GM19239 (cell line): ENCODE data around the gene PRKCZ.

Experiments used
- DNase-seq: peaks from one replicate; pipeline ENCODE4 v3.0.0; 2011; ENCODE audit warnings: low spot score; ENCODE audit not compliant: insufficient read length
- FAIRE-seq: peaks from 2 replicates; lab custom pipeline; 2011; peaks lifted over from hg19 to GRCh38; lab: Jason Lieb, UNC

PRKCZ gene

DNA sequence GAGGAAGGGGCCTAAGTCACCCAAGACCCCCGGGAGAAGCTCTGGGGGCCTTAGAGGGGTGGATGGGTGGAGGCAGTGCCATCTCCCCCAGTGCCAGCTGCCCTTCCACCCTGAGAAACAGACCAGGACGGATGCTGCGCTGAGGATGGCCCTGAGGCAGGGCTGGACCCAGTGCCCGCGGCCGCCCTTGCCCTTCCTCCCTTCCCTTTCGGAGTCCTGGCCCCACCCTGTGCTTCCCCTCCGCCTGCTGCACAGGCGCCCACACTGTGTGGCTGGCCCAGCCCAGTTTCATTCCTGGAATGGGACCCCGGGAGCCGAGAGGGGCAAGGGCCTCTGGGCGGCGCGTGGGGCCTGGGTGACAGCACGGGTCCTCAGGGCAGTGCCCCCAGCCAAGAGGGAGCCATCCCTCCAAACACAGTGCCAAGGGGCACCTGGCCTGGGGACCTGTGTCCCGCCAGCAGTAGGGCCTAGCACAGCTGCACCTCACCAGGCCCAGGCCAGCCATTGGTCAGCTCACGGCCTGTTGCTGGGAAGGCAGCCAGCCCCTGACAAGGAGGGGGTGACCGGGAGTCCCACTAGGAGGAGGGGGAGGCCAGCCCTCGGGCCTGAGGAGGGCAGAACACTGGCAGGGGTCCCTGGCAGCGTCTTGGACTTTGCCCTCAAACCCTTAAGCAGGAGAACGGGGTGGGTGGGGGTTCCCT, 164.5 kb downstream of the PRKCZ start:
- no peak for DNase-seq
- FAIRE-seq: no peak

GRCh38 chr1:2215329-2215728, 165.1 kb downstream of the PRKCZ start:
- FAIRE-seq (no peak), DNase-seq (no peak)

DNA sequence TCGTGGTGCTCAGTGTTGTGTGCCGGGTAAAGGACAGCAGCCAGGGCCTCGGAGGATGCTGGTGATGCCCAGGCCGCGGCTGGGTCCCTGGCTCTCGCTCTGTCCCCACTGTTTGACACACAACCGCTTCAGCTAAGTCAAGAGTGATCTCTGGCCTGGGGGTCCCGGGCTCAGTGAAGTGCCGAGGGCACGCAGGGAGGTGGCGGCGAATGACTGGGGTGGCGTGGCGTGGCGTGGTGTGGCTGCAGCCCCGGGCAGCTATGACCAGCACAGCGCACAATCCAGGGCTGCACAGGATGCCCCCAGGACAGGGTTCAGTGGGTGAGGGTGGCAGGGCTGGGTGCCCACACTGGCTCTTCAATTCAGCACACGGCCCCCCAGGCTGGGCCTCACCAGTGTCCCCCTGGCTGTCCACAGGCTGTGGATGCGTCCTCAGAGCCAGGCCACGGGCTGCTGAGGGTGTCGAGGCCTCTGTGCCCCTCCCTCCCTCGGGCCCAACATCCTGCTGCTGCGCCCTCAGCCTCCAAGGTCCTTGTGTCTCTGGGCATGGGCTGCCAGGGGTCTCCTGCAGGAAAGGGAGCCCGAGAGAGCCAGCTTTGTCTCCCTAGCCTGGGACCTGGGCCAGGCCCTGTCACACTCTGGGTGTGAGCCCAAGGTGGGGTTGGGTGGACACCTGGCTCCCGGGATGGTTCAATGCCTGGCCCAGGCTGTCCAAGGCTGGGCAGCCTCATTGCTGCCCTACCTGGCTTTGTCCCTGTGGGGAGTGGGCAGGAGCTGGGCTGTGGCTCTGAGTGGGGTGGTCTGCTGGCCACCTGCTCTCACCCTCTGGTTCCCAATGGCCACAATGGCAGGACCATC, 165.9 kb downstream of the PRKCZ start:
- no peak for DNase-seq
- no peak for FAIRE-seq

DNA sequence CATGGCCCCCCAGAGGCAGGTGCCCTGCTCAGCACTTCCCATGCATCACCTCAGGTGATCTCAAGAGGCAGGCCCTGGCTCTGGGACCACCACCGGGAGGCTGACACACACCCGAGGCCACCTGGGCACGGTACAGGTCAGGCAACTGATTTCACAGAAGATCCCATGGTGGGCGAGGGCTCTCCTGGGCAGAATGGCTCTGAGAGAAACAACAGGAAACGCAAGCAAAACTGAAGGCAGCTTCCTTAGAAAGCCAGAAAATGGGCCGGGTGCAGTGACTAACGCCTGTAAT, 166.5 kb downstream of the PRKCZ start:
- DNase-seq: no peak
- FAIRE-seq: no peak

DNA sequence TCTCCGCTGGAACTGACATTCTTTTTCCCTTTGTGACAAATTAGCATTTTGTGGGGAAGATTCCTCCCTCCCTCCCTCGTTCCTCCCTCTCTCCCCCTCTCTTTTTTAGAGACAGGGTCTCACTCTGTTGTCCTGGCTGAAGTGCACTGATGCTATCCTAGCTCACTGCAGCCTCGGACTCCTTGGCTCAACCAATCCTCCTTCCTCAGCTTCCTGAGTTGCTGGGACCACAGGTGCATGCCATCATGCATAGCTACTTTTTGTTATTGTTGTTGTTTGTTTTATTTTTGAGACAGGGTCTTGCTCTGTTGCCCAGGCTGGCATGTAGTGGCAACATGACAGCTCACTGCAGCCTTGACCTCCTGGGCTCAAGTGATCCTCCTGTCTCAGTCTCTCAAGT, 171.1 kb downstream of the PRKCZ start:
- FAIRE-seq (no peak), DNase-seq (no peak)

- FAIRE-seq: no peak
Measured at GRCh38 chr1:2224170-2224584, 174.0 kb downstream of the PRKCZ start.

GRCh38 chr1:2224631-2225428, 174.6 kb downstream of the PRKCZ start:
- FAIRE-seq: no peak
- DNase-seq: no peak

More at GRCh38 chr1:2224170-2224584, 174.0 kb downstream of the PRKCZ start:
- no peak for DNase-seq

DNA sequence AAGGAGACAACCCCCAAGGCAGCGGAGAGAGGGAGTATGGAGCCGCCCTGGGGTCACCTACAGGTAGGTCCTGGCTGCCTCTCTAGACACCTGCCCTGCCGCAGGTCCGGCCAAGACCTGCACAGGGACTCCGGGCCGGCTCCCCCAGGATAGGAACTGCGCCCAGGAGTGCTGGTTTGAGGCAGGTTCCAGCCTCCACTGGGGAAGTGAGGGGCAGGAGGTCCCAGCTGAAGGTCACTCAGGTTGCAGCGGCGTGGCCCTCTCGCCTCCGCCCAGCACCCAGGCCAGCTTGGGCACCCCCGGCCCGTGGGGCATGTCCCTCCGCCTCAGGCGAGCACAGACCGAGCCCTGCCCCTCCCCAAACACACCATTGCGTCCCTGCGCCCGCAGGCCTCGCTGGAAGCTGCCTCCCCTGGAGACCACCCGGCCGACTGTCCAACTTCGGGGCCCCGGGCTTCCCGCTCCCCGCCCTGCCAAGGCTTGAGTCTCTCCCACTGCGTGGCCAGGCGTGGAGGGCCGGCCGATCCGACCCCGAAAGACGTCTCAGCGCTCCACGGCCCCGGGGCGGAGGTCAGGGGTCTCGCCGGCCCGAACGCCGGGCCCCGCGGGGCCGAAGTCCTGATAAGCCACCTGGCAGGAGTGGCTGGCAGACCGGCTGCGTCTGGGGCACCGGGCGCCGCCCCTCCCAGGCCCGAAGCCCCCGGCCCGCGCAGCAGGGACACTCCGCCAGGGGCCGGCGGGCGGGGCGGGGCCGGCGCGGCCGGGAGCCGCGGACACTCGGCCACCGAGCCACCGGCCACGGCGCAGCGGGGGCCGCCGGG, 176.5 kb downstream of the PRKCZ start:
- FAIRE-seq: no peak
- DNase-seq: no peak

DNA sequence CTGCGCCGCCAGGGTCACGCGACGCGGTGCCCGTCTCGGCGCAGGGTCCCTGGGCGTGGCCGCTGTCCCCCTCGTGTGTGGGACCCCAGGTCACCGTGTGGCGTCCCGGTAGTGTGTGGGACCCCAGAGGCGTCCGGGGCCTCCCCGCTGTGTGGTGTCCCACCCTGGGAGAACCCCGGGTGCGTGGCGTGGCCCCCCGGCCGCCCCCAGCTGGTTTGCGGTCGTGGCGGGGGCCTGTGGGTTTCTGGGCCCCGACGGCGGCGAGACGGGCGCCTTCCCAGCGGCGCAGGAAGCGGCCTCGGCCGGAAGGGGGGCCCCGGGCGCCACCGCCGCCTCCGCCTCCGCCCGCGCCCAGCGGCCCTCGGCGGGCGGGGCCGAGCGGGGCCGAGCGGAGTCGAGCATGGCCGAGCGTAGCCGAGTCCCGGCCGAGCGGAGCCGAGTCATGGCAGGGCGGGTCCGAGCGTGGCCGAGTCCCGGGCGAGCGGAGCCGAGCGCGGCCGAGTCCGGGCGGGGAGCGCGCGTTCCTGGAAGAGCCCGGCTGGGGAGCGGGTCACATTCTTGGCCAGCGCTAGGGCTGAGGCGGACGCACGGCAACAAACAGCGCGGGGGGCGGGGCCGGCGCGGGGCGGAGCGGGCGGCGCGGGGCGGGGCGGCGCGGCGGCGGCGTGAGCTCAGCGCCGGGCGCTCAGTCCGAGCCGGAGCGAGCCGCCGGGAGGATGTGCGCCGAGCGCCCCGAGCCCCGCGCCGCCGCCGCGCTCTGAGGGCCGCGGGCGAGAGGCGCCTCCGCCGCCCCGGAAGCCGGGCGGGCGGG, 177.3 kb downstream of the PRKCZ start:
- DNase-seq: peak; percentile 100
- peak; percentile 87 for FAIRE-seq

DNA sequence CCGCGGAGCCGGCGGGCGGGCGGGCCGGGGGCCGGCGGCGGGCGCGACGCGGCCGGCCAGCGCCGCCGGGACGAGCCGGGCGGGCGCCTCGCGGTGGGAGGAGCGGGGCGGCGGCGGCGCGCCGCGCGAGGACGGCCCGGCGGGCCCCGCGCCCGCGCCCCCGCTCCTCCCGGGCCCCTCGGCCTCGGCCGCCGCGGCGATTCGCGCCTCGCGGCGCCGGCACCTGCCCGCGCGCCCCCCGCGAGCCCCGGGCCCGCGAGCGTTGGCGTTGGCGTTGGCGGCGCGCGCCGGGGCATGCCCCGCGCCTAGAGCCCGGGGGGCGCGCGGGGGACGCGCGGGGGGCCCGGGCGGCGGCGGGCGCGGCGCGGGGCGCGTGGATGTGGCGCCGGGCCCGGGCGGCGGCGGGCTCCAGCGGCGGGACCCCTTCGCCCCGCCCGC, 178.0 kb downstream of the PRKCZ start, which contains the start of gene SKI:
Gene SKI, plus strand, starts transcription at position 163 of the 438 bp plus-strand sequence. CDS start 448 bp downstream, outside the sequence.
- DNase-seq (no peak), FAIRE-seq (no peak)

GRCh38 chr1:2228694-2229036, 178.5 kb downstream of the PRKCZ start:
- DNase-seq (no peak), FAIRE-seq (no peak)

DNA sequence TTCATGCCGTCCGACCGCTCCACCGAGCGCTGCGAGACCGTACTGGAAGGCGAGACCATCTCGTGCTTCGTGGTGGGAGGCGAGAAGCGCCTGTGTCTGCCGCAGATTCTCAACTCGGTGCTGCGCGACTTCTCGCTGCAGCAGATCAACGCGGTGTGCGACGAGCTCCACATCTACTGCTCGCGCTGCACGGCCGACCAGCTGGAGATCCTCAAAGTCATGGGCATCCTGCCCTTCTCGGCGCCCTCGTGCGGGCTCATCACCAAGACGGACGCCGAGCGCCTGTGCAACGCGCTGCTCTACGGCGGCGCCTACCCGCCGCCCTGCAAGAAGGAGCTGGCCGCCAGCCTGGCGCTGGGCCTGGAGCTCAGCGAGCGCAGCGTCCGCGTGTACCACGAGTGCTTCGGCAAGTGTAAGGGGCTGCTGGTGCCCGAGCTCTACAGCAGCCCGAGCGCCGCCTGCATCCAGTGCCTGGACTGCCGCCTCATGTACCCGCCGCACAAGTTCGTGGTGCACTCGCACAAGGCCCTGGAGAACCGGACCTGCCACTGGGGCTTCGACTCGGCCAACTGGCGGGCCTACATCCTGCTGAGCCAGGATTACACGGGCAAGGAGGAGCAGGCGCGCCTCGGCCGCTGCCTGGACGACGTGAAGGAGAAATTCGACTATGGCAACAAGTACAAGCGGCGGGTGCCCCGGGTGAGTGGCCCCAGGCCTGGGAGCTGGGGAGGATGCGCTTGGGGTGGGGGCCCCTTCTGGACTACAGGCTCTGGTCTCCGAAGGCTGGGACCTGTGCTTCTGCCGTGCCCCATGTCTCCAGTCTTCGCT, 179.0 kb downstream of the PRKCZ start:
- DNase-seq (peak; percentile 64), FAIRE-seq (peak; percentile 70)

DNA sequence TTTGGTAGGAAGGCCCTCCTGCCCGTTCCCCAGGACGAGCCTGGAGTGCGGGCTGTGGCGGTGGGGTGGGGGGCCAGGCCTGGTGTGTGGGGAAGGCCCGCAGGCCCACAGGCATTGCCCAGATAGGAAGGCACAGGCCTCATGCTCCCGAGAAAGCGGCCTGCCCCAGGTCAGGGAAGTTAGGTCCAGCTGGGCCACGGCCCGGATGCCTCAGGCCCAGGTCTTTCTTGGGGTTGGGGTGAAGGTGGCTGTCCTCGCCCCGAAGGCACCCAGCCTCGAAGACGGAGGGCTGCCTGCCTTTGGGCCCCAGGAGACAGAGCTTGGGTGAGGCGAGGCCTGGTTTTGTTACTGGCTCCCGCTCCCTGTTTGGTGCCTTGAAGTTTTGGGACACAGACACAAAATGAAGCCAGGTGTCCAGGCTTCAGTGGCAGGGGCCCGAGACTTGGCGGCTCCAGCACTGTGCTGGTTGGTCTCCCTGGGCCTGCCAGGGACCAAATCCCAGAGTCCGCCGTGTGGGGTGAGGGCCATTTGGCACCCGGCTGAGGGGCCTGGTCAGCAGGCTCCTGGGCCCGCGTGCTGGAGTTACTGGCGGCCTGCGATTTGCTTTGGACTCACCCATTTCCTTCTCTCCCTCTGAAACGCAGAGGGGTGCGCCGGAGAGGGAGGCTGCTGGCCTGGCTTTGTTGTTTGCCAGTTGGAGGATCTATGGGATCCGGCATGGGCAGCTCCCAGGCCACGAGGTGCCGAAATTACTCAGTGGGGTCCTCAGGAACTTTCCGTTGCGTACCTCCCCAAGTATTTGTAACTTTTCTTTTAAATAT, 179.9 kb downstream of the PRKCZ start:
- DNase-seq (no peak), FAIRE-seq (no peak)

- FAIRE-seq: no peak
- DNase-seq: no peak
Measured at GRCh38 chr1:2230781-2231531, 180.7 kb downstream of the PRKCZ start.

DNA sequence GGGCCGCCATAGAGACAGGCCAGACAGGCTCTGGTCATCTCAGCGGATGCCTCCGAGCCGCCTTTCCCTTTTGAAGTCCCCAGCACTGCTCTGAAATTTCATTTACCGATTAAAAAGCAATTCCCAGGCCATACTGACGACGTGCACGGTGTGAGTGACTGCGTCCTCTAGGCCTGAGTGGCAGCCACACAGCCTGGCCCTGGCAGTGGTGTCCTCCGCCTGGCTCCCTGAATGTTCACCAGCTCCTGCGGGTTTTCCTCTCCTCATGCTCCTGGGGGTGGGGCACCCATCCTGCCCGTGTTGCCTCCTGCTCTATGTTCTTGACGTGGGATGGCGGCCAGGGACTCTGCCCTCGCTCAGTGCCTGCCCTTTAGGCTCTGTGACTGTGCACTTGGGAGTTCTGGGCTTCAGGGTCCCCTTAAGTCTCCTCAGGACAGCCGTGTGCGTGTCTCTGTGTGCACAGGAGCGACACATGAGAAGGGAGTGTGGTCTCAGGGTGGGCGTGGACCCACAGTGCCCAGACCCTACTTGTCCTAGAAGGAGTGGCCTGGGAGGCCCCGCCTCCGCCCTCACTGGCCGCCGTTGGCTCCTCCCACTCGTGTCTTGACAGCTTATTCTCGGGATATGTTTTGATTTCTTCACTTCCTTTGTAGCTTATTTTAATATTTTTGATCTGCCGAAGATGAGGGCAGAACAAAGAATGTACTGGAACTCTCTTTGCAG, 181.5 kb downstream of the PRKCZ start:
- DNase-seq: no peak
- FAIRE-seq: no peak

DNA sequence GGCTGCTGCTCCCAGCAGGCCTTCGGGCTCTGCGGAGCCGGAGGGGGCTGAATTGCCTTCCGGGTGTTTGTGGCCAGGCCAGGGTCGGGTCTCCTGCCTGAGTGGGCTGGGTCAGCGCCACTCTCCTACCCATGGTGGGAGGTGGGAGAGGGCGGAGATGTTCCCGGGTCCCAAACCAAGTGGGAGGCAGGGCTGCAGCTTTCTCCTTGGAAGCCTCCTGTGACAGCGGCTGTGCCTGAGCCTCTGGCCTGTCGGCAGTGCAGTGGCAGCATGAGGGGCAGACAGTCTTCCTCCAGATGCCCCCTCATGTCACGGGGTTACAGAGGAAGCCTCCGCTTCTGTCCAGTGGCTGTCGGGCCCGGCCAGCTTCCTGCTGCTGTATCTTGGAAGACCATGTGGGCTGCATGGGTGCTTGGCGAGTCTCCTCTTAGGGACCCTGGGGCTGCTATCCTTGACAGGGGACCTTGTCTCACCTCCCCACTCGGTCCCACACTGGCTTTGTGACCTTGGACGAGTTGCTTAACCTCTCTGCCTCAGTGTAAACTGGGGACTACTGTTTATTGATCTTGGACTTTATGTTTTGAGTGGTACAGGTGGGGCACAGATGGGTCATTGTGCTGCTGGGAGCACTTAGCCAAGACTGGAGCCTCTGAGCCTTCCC, 182.2 kb downstream of the PRKCZ start:
- no peak for DNase-seq

More for the DNA sequence above, 182.2 kb downstream of the PRKCZ start:
- FAIRE-seq: no peak
